Fibroblast of lung (primary cell): ENCODE data around the gene INSR. TPM values are rescaled to one million over a fixed set of nuclear protein-coding genes. Genes with fewer than 3 reads are reported as not detected.

ENCODE experiments used
- DNase-seq, 2 donors: peaks; one replicate each; pipeline versions ENCODE4 v3.0.0 to v3.0.0-alpha.2; 2010; ENCODE audit warnings: low read depth in 2 of 2
- H2AFZ ChIP-seq: 2 replicates; pipeline ENCODE4 v1.5.1; 2012; ENCODE audit warnings: low read length, control low read depth, inconsistent platforms
- H3K27ac ChIP-seq: 2 replicates; pipeline ENCODE4 v1.5.1; 2011; ENCODE audit warnings: low read length, control low read depth; ENCODE audit not compliant: insufficient read depth
- H3K27me3 ChIP-seq: 2 replicates; pipeline ENCODE4 v1.5.1; 2011; ENCODE audit warnings: mild to moderate bottlenecking, low read length; ENCODE audit not compliant: control insufficient read depth, insufficient read depth
- H3K36me3 ChIP-seq: 2 replicates; pipeline ENCODE4 v1.5.1; 2011; ENCODE audit warnings: low read length; ENCODE audit not compliant: control insufficient read depth, insufficient read depth
- H3K4me1 ChIP-seq: 2 replicates; pipeline ENCODE4 v1.5.1; 2011; ENCODE audit warnings: low read length; ENCODE audit not compliant: control insufficient read depth, insufficient read depth; ENCODE audit errors: extremely low read depth
- H3K4me2 ChIP-seq: 2 replicates; pipeline ENCODE4 v1.5.1; 2011; ENCODE audit warnings: low read length, control low read depth; ENCODE audit not compliant: insufficient read depth; ENCODE audit errors: extremely low read depth
- H3K4me3 ChIP-seq, 4 experiments: fragments of 200-600 bp in 1 of 4; sonication (generic) in 1 of 4; replicated peaks in 1 of 4; 2 replicates each; pipeline ENCODE4 v1.5.1; 2011 to 2016; ENCODE audit warnings: low read length in 4 of 4, low read depth in 3 of 4, mild to moderate bottlenecking in 3 of 4, control low read depth in 2 of 4, inconsistent platforms in 1 of 4, mixed read lengths in 1 of 4; ENCODE audit not compliant: insufficient read depth in 1 of 4; ENCODE audit errors: control extremely low read depth in 1 of 4
- H3K79me2 ChIP-seq: 2 replicates; pipeline ENCODE4 v1.5.1; 2012; ENCODE audit warnings: mild to moderate bottlenecking, low read length, inconsistent platforms; ENCODE audit not compliant: control insufficient read depth, insufficient read depth
- H3K9ac ChIP-seq: 2 replicates; pipeline ENCODE4 v1.5.1; 2011; ENCODE audit warnings: mild to moderate bottlenecking, low read length, control low read depth; ENCODE audit not compliant: insufficient read depth
- H3K9me3 ChIP-seq: 2 replicates; pipeline ENCODE4 v1.5.1; 2012; ENCODE audit warnings: low read depth, low read length; ENCODE audit not compliant: control insufficient read depth, insufficient read depth
- H4K20me1 ChIP-seq: 2 replicates; pipeline ENCODE4 v1.5.1; 2011; ENCODE audit warnings: low read length; ENCODE audit not compliant: control insufficient read depth, insufficient read depth; ENCODE audit errors: extremely low read depth
- CTCF ChIP-seq, 2 donors: IDR thresholded peaks in 1 of 2; conservative IDR thresholded peaks in 1 of 2; 1 replicate in 1 of 2; 2 replicates in 1 of 2; pipeline ENCODE4 v1.5.1; 2011 to 2012; ENCODE audit warnings: low read length in 2 of 2, control low read depth in 1 of 2, inconsistent platforms in 1 of 2, low read depth in 1 of 2, mild to moderate bottlenecking in 1 of 2
- EZH2 ChIP-seq: IDR thresholded peaks from 2 replicates; pipeline ENCODE4 v1.5.1; 2012; ENCODE audit warnings: low read length, control low read depth, mild to moderate bottlenecking; ENCODE audit errors: missing control alignments
- polyA plus RNA-seq, 2 donors: library from polyadenylated mRNA; depleted of rRNA in 1 of 2; stranded (reverse) in 1 of 2; unstranded in 1 of 2; fragments of >200 nt; gene quantifications; 2 replicates each; pipeline ENCODE4 v1.2.1, GENCODE V29; 2011 to 2012; ENCODE audit warnings: missing spikeins in 1 of 2
- total RNA-seq: library from RNA; depleted of rRNA; stranded (reverse); fragments of >200 nt; gene quantifications from 2 replicates; pipeline ENCODE4 v1.2.1, GENCODE V29; 2014

Gene INSR
- total and polyA plus RNA-seq, 2 donors (not counting 1 experiment from before 2014, with no cell fraction given), result 3.7 to 23.9 TPM

- Histone ChIP-seq H3K4me3 (peak overlapping the region in 2 of 4 experiments; percentile 53 to 58), H3K9me3 (no peaks in the 10 kb centered on the region), H4K20me1 (no peaks in the 10 kb centered on the region), H3K79me2 (no peaks in the 10 kb centered on the region), H3K27me3 (no peaks in the 10 kb centered on the region), H3K4me2 (peak overlapping the region; percentile 64), H3K36me3 (no peaks in the 10 kb centered on the region), H3K9ac (no peak overlapping the region), H3K4me1 (no peaks in the 10 kb centered on the region), H2AFZ (peak overlapping the region; percentile 77), H3K27ac (peak overlapping the region; percentile 41)
- DNase-seq, result peak; percentile 95 to 97
- TF ChIP-seq EZH2 (no peak), CTCF (conservative IDR thresholded peaks at IDR 0.05 in 1 of 2, IDR thresholded peaks at IDR 0.05 in 1 of 2; ENCODE audit: low read depth in 1 of 2, low read length in 2 of 2) (no peak)
These were observed 97.0 kb downstream of the INSR start for GRCh38 chr19:7197119-7197759.

GRCh38 chr19:7196763-7197118 is 97.5 kb downstream of the INSR start:
- peak in 1 of 2 donors; percentile 59 for DNase-seq
- no peak for TF ChIP-seq CTCF (conservative IDR thresholded peaks at IDR 0.05 in 1 of 2, IDR thresholded peaks at IDR 0.05 in 1 of 2; ENCODE audit: low read depth in 1 of 2, low read length in 2 of 2)
- TF ChIP-seq EZH2, result no peak
- Histone ChIP-seq H3K4me2 (peak overlapping the region; percentile 64), H3K9ac (no peak overlapping the region), H3K27ac (no peak overlapping the region), H3K36me3 (no peaks in the 10 kb centered on the region), H4K20me1 (no peaks in the 10 kb centered on the region), H3K79me2 (no peaks in the 10 kb centered on the region), H3K27me3 (no peaks in the 10 kb centered on the region), H3K9me3 (no peaks in the 10 kb centered on the region), H3K4me3 (peak overlapping the region in 2 of 4 experiments; percentile 53 to 58), H2AFZ (no peak overlapping the region), H3K4me1 (no peaks in the 10 kb centered on the region)

- Histone ChIP-seq H4K20me1 (no peaks in the 10 kb centered on the region), H3K27me3 (no peaks in the 10 kb centered on the region), H3K4me1 (no peaks in the 10 kb centered on the region), H3K36me3 (no peaks in the 10 kb centered on the region), H2AFZ (no peak overlapping the region), H3K27ac (no peak overlapping the region), H3K4me3 (no peak overlapping the region), H3K79me2 (no peaks in the 10 kb centered on the region), H3K9me3 (no peaks in the 10 kb centered on the region), H3K4me2 (no peak overlapping the region), H3K9ac (no peak overlapping the region)
- no peak for DNase-seq
- TF ChIP-seq CTCF (conservative IDR thresholded peaks at IDR 0.05 in 1 of 2, IDR thresholded peaks at IDR 0.05 in 1 of 2; ENCODE audit: low read depth in 1 of 2, low read length in 2 of 2), result no peak
- TF ChIP-seq EZH2, result no peak
These were observed 99.2 kb downstream of the INSR start for GRCh38 chr19:7195046-7195445.
